Left lung (tissue), 10 donors: ENCODE measurements around the gene PRMT3. TPM values are rescaled to one million over a fixed set of nuclear protein-coding genes. Genes with fewer than 3 reads are reported as not detected.

Experiments used
- ATAC-seq: fragments of 200-7000 bp; cut with Tn5 transposase; one replicate; pipeline ENCODE4 v1.9.1; 2020; ENCODE audit warnings: moderate library complexity
- DNase-seq, 4 donors: peaks; one replicate each; pipeline ENCODE4 v3.0.0-alpha.2; 2013 to 2020
- H3K27ac ChIP-seq, 2 donors: fragments of 200-600 bp; sonication (generic) in 1 of 2; one replicate each; pipeline versions ENCODE4 v1.5.0 to v1.8.0; 2020 to 2021
- H3K27me3 ChIP-seq, 2 donors: fragments of 200-600 bp; sonication (generic) in 1 of 2; one replicate each; pipeline versions ENCODE4 v1.5.0 to v1.8.0; 2020 to 2021
- H3K36me3 ChIP-seq, 2 donors: fragments of 200-600 bp; sonication (generic) in 1 of 2; one replicate each; pipeline versions ENCODE4 v1.5.0 to v1.8.0; 2020 to 2021
- H3K4me1 ChIP-seq, 2 donors: fragments of 200-600 bp; one replicate each; pipeline ENCODE4 v1.8.0; 2021
- H3K4me3 ChIP-seq, 2 donors: fragments of 200-600 bp; sonication (generic) in 1 of 2; one replicate each; pipeline versions ENCODE4 v1.5.0 to v1.8.0; 2020 to 2021; ENCODE audit warnings: mild to moderate bottlenecking in 1 of 2
- H3K9me3 ChIP-seq, 2 donors: fragments of 200-600 bp; sonication (generic) in 1 of 2; one replicate each; pipeline versions ENCODE4 v1.5.0 to v1.8.0; 2020 to 2021
- intact Hi-C, 2 donors: fragments of 100-400 bp; cut with DNase I; formaldehyde crosslinking; loops; one replicate each; pipeline versions ENCODE4 v1.11.2 to v1.14.2; 2022
- polyA plus RNA-seq, 6 donors: library from polyadenylated mRNA; unstranded; fragments of 120-200 nt; gene quantifications; one replicate each; pipeline ENCODE4 v1.2.1, GENCODE V29; 2013; ENCODE audit not compliant: insufficient read length in 6 of 6
- total RNA-seq, 2 donors: library from RNA; stranded (reverse); fragmentation: NEBNext Ultra II Directional; extraction: Animal tissue kit (Norgen Biotek cat#: 25700); gene quantifications; one replicate each; pipeline ENCODE4 v1.2.1, GENCODE V29; 2021
- TF ChIP-seq, protein P1 (sequence below), 2 donors: fragments of 200-600 bp; sonication (generic) in 1 of 2; IDR thresholded peaks; one replicate each; pipeline versions ENCODE4 v1.5.0 to v1.8.0; 2021; ENCODE audit warnings: antibody characterized with exemption in 2 of 2
- donor health status: DM: no; HTN: yes; CAD: no.
- donor health status: DM: no; HTN: no; CAD: no.

PRMT3 gene
- total and polyA plus RNA-seq, 8 donors, result 8.0 to 17.3 (median 15.3) TPM

- intact Hi-C loops, result no loop called here
- Histone ChIP-seq H3K27me3 (no peaks in the 10 kb centered on the region), H3K4me1 (no peaks in the 10 kb centered on the region), H3K9me3 (no peaks in the 10 kb centered on the region), H3K4me3 (no peak overlapping the region), H3K27ac (no peak overlapping the region), H3K36me3 (peaks cover 0 to 8% of the 10 kb centered on the region in 2 donors)
- TF ChIP-seq, protein P1, sequence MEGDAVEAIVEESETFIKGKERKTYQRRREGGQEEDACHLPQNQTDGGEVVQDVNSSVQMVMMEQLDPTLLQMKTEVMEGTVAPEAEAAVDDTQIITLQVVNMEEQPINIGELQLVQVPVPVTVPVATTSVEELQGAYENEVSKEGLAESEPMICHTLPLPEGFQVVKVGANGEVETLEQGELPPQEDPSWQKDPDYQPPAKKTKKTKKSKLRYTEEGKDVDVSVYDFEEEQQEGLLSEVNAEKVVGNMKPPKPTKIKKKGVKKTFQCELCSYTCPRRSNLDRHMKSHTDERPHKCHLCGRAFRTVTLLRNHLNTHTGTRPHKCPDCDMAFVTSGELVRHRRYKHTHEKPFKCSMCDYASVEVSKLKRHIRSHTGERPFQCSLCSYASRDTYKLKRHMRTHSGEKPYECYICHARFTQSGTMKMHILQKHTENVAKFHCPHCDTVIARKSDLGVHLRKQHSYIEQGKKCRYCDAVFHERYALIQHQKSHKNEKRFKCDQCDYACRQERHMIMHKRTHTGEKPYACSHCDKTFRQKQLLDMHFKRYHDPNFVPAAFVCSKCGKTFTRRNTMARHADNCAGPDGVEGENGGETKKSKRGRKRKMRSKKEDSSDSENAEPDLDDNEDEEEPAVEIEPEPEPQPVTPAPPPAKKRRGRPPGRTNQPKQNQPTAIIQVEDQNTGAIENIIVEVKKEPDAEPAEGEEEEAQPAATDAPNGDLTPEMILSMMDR (IDR thresholded peaks at IDR 0.05), result no peak
- no peak for DNase-seq
- ATAC-seq, result no peak
Observed at GRCh38 chr11:20501971-20502370, 114.5 kb downstream of the PRMT3 start.

DNA sequence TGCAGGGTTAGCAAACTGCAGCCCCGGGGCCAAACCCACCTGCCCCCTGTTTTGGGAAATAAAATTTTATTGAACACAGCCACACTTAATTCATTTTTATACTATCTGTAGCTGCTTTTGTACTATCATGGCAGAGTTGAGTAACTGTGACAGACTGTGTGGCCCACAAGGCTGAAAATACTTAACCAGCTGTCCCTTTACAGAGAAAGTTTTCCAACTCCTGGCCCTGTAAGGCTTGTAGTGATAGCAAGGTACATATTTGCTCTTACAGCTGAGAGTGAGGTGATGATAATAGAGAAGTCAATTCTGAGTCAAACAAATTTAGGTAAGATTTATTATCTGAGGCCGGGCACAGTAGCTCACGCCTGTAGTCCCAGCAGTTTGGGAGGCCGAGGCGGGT lies 124.5 kb downstream of the PRMT3 start:
- Histone ChIP-seq H3K4me1 (no peaks in the 10 kb centered on the region), H3K36me3 (peaks cover 0 to 4% of the 10 kb centered on the region in 2 donors), H3K27ac (no peak overlapping the region), H3K27me3 (no peaks in the 10 kb centered on the region), H3K4me3 (no peak overlapping the region), H3K9me3 (no peaks in the 10 kb centered on the region)
- intact Hi-C loops, result no loop called here
- TF ChIP-seq, protein P1 (IDR thresholded peaks at IDR 0.05), result no peak
- ATAC-seq (no peak), DNase-seq (no peak)

DNA sequence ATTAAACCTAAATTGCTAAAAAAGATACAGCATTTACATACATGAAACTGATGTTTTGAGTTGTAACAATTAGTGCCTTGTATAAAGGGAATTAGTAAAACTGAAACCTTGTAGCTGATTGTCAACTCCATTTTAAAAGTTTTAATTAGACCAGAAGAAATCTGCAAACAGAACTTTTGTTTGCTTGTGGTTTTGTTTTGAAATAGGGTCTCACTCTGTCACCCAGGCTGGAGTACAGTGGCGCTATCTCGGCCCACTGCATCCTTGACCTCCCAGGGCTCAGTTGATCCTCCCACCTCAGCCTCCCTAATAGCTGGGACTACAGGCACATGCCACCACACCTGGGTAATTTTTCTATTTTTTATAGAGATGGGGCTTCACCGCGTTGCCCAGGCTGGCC lies 125.4 kb downstream of the PRMT3 start:
- TF ChIP-seq, protein P1 (IDR thresholded peaks at IDR 0.05), result no peak
- H3K27ac ChIP-seq, result no peak overlapping the region
- H3K27me3 ChIP-seq, result no peaks in the 10 kb centered on the region
- H3K36me3 ChIP-seq, result peaks cover 0 to 4% of the 10 kb centered on the region in 2 donors
- intact Hi-C loops, result no loop called here
- DNase-seq (no peak), ATAC-seq (no peak)
- H3K4me1 ChIP-seq, result no peaks in the 10 kb centered on the region
- H3K4me3 ChIP-seq, result no peak overlapping the region
- H3K9me3 ChIP-seq, result no peaks in the 10 kb centered on the region

DNA sequence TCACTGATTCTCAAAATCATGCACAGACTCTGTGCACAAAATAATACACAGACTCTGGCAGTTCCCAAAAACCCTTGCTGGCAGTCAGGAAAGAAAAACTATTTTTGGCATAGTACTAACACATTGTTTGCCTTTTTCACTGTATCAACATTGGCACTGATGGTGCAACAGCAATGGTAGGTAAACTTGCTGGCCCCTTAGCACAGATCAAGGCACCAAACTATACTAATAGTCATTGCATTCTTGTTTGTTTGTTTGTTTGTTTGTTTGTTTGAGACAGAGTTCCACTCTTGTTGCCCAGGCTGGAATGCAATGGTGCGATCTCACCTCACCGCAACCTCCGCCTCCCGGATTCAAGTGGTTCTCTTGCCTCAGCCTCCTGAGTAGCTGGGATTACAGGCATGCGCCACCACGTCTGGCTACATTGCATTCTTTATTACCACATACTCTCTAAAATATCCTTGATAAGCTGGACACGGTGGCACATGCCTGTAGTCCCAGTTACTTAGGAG lies 130.9 kb downstream of the PRMT3 start:
- H3K27me3 ChIP-seq, result no peaks in the 10 kb centered on the region
- H3K4me3 ChIP-seq, result no peak overlapping the region
- peak; percentile 68 for ATAC-seq
- H3K9me3 ChIP-seq, result no peaks in the 10 kb centered on the region
- intact Hi-C loops, result no loop called here
- DNase-seq, result no peak
- no peak overlapping the region for H3K27ac ChIP-seq
- H3K4me1 ChIP-seq, result no peaks in the 10 kb centered on the region
- H3K36me3 ChIP-seq, result no peaks in the 10 kb centered on the region
- TF ChIP-seq, protein P1 (IDR thresholded peaks at IDR 0.05), result no peak

GRCh38 chr11:20522536-20522935 lies 135.0 kb downstream of the PRMT3 start:
- intact Hi-C loops, result no loop called here
- no peak overlapping the region for H3K27ac ChIP-seq
- H3K27me3 ChIP-seq, result no peaks in the 10 kb centered on the region
- no peaks in the 10 kb centered on the region for H3K4me1 ChIP-seq
- H3K4me3 ChIP-seq, result no peak overlapping the region
- no peaks in the 10 kb centered on the region for H3K9me3 ChIP-seq
- no peaks in the 10 kb centered on the region for H3K36me3 ChIP-seq
- DNase-seq, result no peak
- TF ChIP-seq, protein P1 (IDR thresholded peaks at IDR 0.05), result no peak
- no peak for ATAC-seq
